Measurements from ENCODE around the gene C9orf153. TPM values are rescaled to one million over a fixed set of nuclear protein-coding genes. Genes with fewer than 3 reads are reported as not detected.
"Not testable (repeated sequence)": the region's sequence is repeated elsewhere in the genome, so short reads cannot be mapped to it uniquely, and the experiment has no call there.

The C9orf153 gene
- total RNA-seq, 1 donor, result 1.9 TPM

GRCh38 chr9:86242071-86242470 is 17.4 kb downstream of the C9orf153 start:
- Histone ChIP-seq H3K9me3 (ENCODE audit: low read depth, low read length) (no peaks in the 10 kb centered on the region), H3K27me3 (ENCODE audit: insufficient read depth, low read length) (no peaks in the 10 kb centered on the region), H3K4me1 (ENCODE audit: insufficient read depth, low read length) (no peaks in the 10 kb centered on the region), H3K4me3 (ENCODE audit: low read length) (no peak overlapping the region)

- Histone ChIP-seq H3K4me1 (ENCODE audit: insufficient read depth, low read length) (no peaks in the 10 kb centered on the region), H3K27me3 (ENCODE audit: insufficient read depth, low read length) (no peaks in the 10 kb centered on the region)
These were observed 18.2 kb downstream of the C9orf153 start for GRCh38 chr9:86241216-86241615.

GRCh38 chr9:86238861-86239770 is 20.3 kb downstream of the C9orf153 start:
- no peaks in the 10 kb centered on the region for H3K27me3 ChIP-seq (ENCODE audit: insufficient read depth, low read length)
- H3K4me1 ChIP-seq (ENCODE audit: insufficient read depth, low read length), result no peaks in the 10 kb centered on the region
- H3K4me3 ChIP-seq (ENCODE audit: low read length), result no peak overlapping the region
- no peaks in the 10 kb centered on the region for H3K9me3 ChIP-seq (ENCODE audit: low read depth, low read length)

More at GRCh38 chr9:86241216-86241615, 18.2 kb downstream of the C9orf153 start:
- no peaks in the 10 kb centered on the region for H3K9me3 ChIP-seq (ENCODE audit: low read depth, low read length)
- no peak overlapping the region for H3K4me3 ChIP-seq (ENCODE audit: low read length)

GRCh38 chr9:86230858-86231257 is 28.6 kb downstream of the C9orf153 start:
- Histone ChIP-seq H3K4me1 (ENCODE audit: insufficient read depth, low read length) (no peaks in the 10 kb centered on the region), H3K4me3 (ENCODE audit: low read length) (no peak overlapping the region), H3K27me3 (ENCODE audit: insufficient read depth, low read length) (no peaks in the 10 kb centered on the region), H3K9me3 (ENCODE audit: low read depth, low read length) (no peaks in the 10 kb centered on the region)

GRCh38 chr9:86222667-86223066 is 36.8 kb downstream of the C9orf153 start:
- Histone ChIP-seq H3K9me3 (ENCODE audit: low read depth, low read length) (no peaks in the 10 kb centered on the region), H3K4me1 (ENCODE audit: insufficient read depth, low read length) (no peaks in the 10 kb centered on the region), H3K27me3 (ENCODE audit: insufficient read depth, low read length) (no peaks in the 10 kb centered on the region), H3K4me3 (ENCODE audit: low read length) (no peak overlapping the region)

- no peaks in the 10 kb centered on the region for H3K4me1 ChIP-seq (ENCODE audit: insufficient read depth, low read length)
- no peak overlapping the region for H3K4me3 ChIP-seq (ENCODE audit: low read length)
- no peaks in the 10 kb centered on the region for H3K9me3 ChIP-seq (ENCODE audit: low read depth, low read length)
- no peaks in the 10 kb centered on the region for H3K27me3 ChIP-seq (ENCODE audit: insufficient read depth, low read length)
These were observed 39.9 kb downstream of the C9orf153 start for GRCh38 chr9:86219606-86220005.

GRCh38 chr9:86217076-86217755 is 42.2 kb downstream of the C9orf153 start:
- no peaks in the 10 kb centered on the region for H3K27me3 ChIP-seq (ENCODE audit: insufficient read depth, low read length)
- H3K4me1 ChIP-seq (ENCODE audit: insufficient read depth, low read length), result no peaks in the 10 kb centered on the region
- H3K4me3 ChIP-seq (ENCODE audit: low read length), result no peak overlapping the region
- H3K9me3 ChIP-seq (ENCODE audit: low read depth, low read length), result no peaks in the 10 kb centered on the region

- no peaks in the 10 kb centered on the region for H3K9me3 ChIP-seq (ENCODE audit: low read depth, low read length)
- no peaks in the 10 kb centered on the region for H3K4me1 ChIP-seq (ENCODE audit: insufficient read depth, low read length)
- H3K4me3 ChIP-seq (ENCODE audit: low read length), result no peak overlapping the region
- H3K27me3 ChIP-seq (ENCODE audit: insufficient read depth, low read length), result no peaks in the 10 kb centered on the region
These were observed 52.3 kb downstream of the C9orf153 start for GRCh38 chr9:86207193-86207592.

GRCh38 chr9:86202338-86202882 is 57.0 kb downstream of the C9orf153 start:
- H3K27me3 ChIP-seq (ENCODE audit: insufficient read depth, low read length), result no peaks in the 10 kb centered on the region
- no peaks in the 10 kb centered on the region for H3K9me3 ChIP-seq (ENCODE audit: low read depth, low read length)
- H3K4me1 ChIP-seq (ENCODE audit: insufficient read depth, low read length), result no peaks in the 10 kb centered on the region
- H3K4me3 ChIP-seq (ENCODE audit: low read length), result no peak overlapping the region

- Histone ChIP-seq H3K9me3 (ENCODE audit: low read depth, low read length) (no peaks in the 10 kb centered on the region), H3K4me3 (ENCODE audit: low read length) (no peak overlapping the region), H3K4me1 (ENCODE audit: insufficient read depth, low read length) (no peaks in the 10 kb centered on the region), H3K27me3 (ENCODE audit: insufficient read depth, low read length) (no peaks in the 10 kb centered on the region)
These were observed 57.8 kb downstream of the C9orf153 start for GRCh38 chr9:86201474-86202337.

GRCh38 chr9:86200599-86201162 is 58.8 kb downstream of the C9orf153 start:
- H3K4me1 ChIP-seq (ENCODE audit: insufficient read depth, low read length), result no peaks in the 10 kb centered on the region
- no peaks in the 10 kb centered on the region for H3K27me3 ChIP-seq (ENCODE audit: insufficient read depth, low read length)
- H3K4me3 ChIP-seq (ENCODE audit: low read length), result no peak overlapping the region
- no peaks in the 10 kb centered on the region for H3K9me3 ChIP-seq (ENCODE audit: low read depth, low read length)

- no peaks in the 10 kb centered on the region for H3K9me3 ChIP-seq (ENCODE audit: low read depth, low read length)
- H3K27me3 ChIP-seq (ENCODE audit: insufficient read depth, low read length), result no peaks in the 10 kb centered on the region
- H3K4me3 ChIP-seq (ENCODE audit: low read length), result no peak overlapping the region
- H3K4me1 ChIP-seq (ENCODE audit: insufficient read depth, low read length), result no peaks in the 10 kb centered on the region
These were observed 66.4 kb downstream of the C9orf153 start for GRCh38 chr9:86193088-86193487.

GRCh38 chr9:86190700-86191099 is 68.8 kb downstream of the C9orf153 start:
- not testable (repeated sequence) for H3K4me1 ChIP-seq (ENCODE audit: insufficient read depth, low read length); H3K9me3 ChIP-seq (ENCODE audit: low read depth, low read length); H3K4me3 ChIP-seq (ENCODE audit: low read length); H3K27me3 ChIP-seq (ENCODE audit: insufficient read depth, low read length)

GRCh38 chr9:86187121-86187520 is 72.3 kb downstream of the C9orf153 start:
- H3K27me3 ChIP-seq (ENCODE audit: insufficient read depth, low read length), result no peaks in the 10 kb centered on the region
- H3K9me3 ChIP-seq (ENCODE audit: low read depth, low read length), result no peaks in the 10 kb centered on the region
- H3K4me3 ChIP-seq (ENCODE audit: low read length), result no peak overlapping the region
- H3K4me1 ChIP-seq (ENCODE audit: insufficient read depth, low read length), result no peaks in the 10 kb centered on the region

Data from mononuclear cell (primary cell).